GM13976 (cell line): ENCODE results near the gene VANGL1.
A peak's percentile ranks its signal among the peaks of the same experiment; 100 is the strongest.

Experiments
- DNase-seq: peaks from one replicate; pipeline ENCODE4 v3.0.0; 2012; ENCODE audit warnings: low spot score
- in situ Hi-C: fragments of 300-500 bp; cut with MboI; formaldehyde crosslinking; loops from one replicate; pipeline ENCODE4 v1.12.0; 2022; ENCODE audit warnings: low sequenced_read_pairs, mixed read lengths, inconsistent platforms; ENCODE audit not compliant: unreplicated experiment
- TF ChIP-seq, protein P1 (sequence below): IDR thresholded peaks from 2 replicates; pipeline ENCODE4 v1.5.1; 2012; ENCODE audit warnings: borderline replicate concordance, mild to moderate bottlenecking; ENCODE audit not compliant: insufficient read depth; ENCODE audit errors: extremely low read depth, missing control alignments, control extremely low read depth

The VANGL1 gene

DNA sequence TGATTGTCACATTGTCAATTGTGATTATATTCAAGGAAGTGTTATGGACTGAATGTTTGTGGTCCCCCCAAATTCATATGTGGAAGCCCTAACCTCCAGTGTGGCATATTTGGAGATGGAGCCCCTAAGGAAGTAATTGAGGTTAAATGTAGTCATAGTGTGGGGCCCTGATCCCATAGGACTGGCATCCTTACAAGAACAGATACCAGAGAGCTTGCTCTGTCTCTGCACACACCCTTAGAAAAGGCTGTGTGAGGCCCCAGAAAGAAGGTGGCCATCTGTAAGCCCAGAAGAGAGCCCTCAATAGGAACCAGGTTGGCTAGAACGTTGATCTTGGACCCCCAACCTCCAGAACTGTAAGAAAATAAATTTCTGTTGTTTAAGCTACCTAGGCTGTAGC is 28.1 kb downstream of the VANGL1 start:
- in situ Hi-C loops = no loop called here
- DNase-seq = no peak

DNA sequence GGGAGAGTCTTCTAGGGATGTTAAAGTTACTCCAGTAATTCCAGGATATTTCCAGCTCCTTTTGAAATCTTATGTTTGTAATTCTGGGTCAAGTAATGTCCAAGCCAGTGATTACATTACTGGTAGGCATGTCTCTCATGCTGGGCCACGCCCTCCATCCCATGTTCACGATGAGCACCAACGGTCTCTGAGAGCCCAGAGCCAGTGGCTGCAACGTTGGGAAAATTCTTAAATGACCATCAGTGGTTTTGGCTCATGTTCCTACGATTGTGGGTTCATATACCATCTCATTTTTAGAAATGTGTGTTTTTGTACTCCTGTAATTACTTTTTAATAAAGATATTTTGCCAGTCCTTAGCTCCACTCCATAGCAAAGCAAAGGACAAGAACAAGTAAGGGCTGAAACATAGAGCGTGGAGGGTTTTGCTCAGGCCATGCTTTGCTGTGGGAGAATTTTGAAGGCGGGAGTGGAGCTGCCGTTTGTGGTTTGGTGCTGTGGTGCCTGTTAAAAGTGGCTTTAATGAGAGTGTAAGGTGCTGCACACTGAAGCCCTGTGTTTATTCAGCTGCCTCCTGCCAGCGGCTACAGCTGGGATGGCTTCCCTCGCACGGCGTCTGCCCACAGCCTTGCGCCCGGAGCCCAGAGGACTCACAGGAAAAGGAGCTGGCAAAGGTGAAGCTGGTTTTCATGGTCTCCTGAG is 28.9 kb downstream of the VANGL1 start:
- TF ChIP-seq, protein P1, sequence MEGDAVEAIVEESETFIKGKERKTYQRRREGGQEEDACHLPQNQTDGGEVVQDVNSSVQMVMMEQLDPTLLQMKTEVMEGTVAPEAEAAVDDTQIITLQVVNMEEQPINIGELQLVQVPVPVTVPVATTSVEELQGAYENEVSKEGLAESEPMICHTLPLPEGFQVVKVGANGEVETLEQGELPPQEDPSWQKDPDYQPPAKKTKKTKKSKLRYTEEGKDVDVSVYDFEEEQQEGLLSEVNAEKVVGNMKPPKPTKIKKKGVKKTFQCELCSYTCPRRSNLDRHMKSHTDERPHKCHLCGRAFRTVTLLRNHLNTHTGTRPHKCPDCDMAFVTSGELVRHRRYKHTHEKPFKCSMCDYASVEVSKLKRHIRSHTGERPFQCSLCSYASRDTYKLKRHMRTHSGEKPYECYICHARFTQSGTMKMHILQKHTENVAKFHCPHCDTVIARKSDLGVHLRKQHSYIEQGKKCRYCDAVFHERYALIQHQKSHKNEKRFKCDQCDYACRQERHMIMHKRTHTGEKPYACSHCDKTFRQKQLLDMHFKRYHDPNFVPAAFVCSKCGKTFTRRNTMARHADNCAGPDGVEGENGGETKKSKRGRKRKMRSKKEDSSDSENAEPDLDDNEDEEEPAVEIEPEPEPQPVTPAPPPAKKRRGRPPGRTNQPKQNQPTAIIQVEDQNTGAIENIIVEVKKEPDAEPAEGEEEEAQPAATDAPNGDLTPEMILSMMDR = no peak
- in situ Hi-C loops = no loop called here
- no peak for DNase-seq

More for the DNA sequence above, 28.1 kb downstream of the VANGL1 start:
- TF ChIP-seq, protein P1 = no peak

DNA sequence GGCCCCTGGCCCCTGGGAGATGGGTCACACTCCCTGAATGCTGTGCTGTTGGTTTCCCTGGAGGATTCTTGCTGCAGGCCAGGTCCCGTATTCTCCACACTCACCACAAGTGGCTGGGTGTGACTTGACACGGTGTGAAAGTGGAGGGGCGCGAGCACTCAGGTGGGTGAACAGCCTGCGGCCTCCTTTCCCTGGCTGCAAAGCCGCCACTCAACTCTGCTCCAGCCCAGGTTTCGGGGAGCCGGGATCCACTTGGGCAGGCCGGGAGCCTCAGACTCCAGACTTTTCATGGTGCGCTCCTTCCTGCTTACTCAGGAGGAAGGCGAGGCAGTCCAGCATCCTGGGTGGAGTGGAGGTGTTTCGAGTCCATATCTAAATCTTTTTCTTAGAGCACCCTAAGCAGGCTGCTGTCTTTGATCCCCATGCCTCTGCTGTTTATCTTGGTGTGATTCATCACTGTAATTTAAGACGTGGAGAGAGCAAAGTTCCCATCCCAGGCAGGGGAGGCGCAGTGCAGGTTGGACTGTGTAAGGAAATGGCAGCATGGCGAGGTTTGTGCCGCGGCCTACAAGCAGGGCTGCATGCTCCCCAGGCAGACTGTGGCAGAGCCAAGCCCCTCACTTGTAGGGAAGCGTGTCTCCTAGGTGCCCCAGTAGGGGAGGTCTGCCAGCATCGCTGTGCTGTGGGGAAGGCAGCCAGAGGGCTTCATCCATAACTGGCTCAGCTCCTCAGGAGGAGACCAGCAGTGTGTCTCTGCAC is 29.6 kb downstream of the VANGL1 start:
- no peak for DNase-seq
- TF ChIP-seq, protein P1 = no peak
- in situ Hi-C loops = no loop called here

DNA sequence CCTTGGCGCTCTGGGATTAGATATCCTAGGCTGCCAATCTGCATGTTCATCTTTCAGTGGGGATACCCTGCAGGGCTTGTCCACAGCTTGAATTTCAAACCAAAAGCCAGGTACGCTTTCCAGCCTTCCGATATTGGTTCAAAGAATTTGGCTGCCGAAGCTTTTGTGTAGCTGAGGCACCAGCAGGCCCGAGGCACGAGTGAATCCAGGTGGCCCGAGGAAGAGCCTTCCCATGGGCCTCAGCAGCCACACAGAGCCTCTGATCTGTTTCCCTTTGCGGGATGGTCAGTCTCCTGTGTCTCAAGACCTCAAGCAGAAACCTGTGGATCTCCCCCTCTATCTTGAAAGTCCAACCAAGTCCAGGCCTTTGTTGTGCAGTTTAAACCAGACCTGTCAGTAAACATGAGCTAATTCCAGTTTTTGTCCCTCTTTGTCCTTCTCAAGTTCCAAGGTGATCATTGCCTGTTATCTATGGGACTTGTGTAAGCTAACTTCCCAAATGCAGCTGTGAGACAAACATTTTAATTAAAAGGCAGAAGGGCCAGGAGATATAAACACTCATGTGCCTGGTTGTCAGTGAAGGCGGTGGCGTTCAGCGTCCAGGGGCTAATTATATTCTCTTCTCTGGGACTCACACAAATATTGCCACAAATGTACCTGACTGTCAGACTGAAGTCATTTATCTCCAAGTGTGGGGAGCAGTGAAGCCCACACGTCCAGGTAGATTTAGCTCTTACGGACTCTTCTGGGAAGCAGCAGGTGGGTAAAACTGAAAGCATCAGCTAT is 30.6 kb downstream of the VANGL1 start:
- in situ Hi-C loops = no loop called here
- TF ChIP-seq, protein P1 = no peak
- no peak for DNase-seq

DNA sequence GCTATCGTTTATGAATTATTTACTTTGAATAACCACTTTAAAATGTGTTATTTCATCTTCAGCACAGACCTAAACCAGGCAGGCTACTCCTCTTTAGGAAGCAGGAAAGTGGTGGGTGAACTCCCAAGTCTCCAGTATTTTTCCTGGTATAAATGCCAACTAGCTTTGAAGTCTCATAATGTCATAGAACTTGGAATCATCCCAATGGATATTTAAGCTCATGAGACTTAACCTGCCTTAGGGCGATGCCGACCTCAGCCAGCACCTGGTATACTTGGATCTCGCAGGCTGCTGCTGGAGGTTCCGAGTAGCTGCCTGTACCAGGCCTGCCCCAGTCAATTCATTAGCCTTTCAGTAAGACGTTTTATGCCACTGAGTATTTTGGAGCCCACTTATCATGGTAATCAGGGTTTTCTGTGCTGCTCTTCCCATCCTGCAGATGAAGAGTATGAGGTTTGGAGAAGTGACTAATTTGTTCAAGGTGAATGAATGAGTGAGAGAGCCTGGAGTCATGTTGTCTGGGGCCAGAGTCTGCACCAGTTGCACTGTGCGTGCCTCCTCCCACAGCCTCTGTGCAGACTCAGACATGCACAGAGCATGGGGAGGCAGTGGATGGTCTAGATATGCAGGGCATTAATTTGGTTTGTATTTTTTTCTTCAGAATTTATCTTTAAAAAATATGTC is 34.9 kb downstream of the VANGL1 start:
- DNase-seq = no peak
- in situ Hi-C loops = no loop called here
- TF ChIP-seq, protein P1 = no peak

DNA sequence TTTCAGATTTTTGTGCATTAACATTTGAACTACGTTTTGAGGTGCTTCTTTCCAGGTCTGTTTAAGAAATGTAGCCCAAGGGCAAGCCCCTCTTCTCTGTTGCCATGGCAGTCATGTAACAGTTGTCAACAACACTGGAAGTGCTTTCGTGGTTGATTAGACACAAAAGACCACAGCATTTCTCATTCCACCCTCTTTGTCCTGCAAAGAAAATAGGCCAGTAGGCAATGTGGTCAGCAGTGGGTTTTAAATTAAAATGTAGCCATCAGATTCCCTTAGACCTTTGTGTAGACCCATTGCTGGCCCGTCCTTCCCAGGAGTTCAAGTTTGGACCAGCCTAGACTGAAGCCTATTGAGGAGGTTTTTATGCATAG is 35.4 kb downstream of the VANGL1 start:
- in situ Hi-C loops = no loop called here
- TF ChIP-seq, protein P1 = no peak
- DNase-seq = peak; percentile 45
